HUES48 (cell line): ENCODE measurements around the gene ZNF429.
"Not testable (repeated sequence)": the region's sequence is repeated elsewhere in the genome, so short reads cannot be mapped to it uniquely, and the experiment has no call there.

Experiments used
- H3K27ac ChIP-seq: one replicate; pipeline ENCODE4 v1.7.0; 2013; ENCODE audit warnings: low read depth, low read length, inconsistent platforms
- H3K27me3 ChIP-seq: 2 replicates; pipeline ENCODE4 v1.6.1; 2013; ENCODE audit warnings: mild to moderate bottlenecking, low read length; ENCODE audit not compliant: control insufficient read depth, insufficient read depth
- H3K36me3 ChIP-seq: 2 replicates; pipeline ENCODE4 v1.6.1; 2013; ENCODE audit warnings: low read length; ENCODE audit not compliant: control insufficient read depth, insufficient read depth
- H3K4me1 ChIP-seq: 2 replicates; pipeline ENCODE4 v1.6.1; 2013; ENCODE audit warnings: mild to moderate bottlenecking, low read length; ENCODE audit not compliant: control insufficient read depth, insufficient read depth
- H3K4me3 ChIP-seq: 2 replicates; pipeline ENCODE4 v1.5.1; 2013; ENCODE audit warnings: mild to moderate bottlenecking, low read depth, low read length
- H3K9ac ChIP-seq: 2 replicates; pipeline ENCODE4 v1.6.1; 2013; ENCODE audit warnings: mild to moderate bottlenecking, low read depth, low read length, moderate library complexity
- H3K9me3 ChIP-seq: 2 replicates; pipeline ENCODE4 v1.6.1; 2013; ENCODE audit warnings: low read length; ENCODE audit not compliant: control insufficient read depth, insufficient read depth

Gene ZNF429

GRCh38 chr19:21483589-21484170 lies 21.7 kb upstream of the ZNF429 start:
- Histone ChIP-seq H3K9ac (no peak overlapping the region), H3K27me3 (no peaks in the 10 kb centered on the region), H3K36me3 (peaks cover 7% of the 10 kb centered on the region; the same call in 1 of the 2 replicates), H3K4me1 (no peaks in the 10 kb centered on the region), H3K27ac (no peak overlapping the region), H3K4me3 (no peak overlapping the region), H3K9me3 (peaks cover 21% of the 10 kb centered on the region)

- peaks cover 23% of the 10 kb centered on the region for H3K9me3 ChIP-seq
- H3K27me3 ChIP-seq = no peaks in the 10 kb centered on the region
- H3K36me3 ChIP-seq = peaks cover 8% of the 10 kb centered on the region; the same call in 1 of the 2 replicates
These were observed 20.8 kb upstream of the ZNF429 start for GRCh38 chr19:21484631-21485030.

GRCh38 chr19:21485926-21486325 lies 19.5 kb upstream of the ZNF429 start:
- H3K36me3 ChIP-seq = peaks cover 20% of the 10 kb centered on the region
- no peak overlapping the region for H3K9ac ChIP-seq
- H3K4me1 ChIP-seq = no peaks in the 10 kb centered on the region
- no peak overlapping the region for H3K27ac ChIP-seq
- H3K9me3 ChIP-seq = peaks cover 33% of the 10 kb centered on the region
- no peak overlapping the region for H3K4me3 ChIP-seq
- no peaks in the 10 kb centered on the region for H3K27me3 ChIP-seq

More at GRCh38 chr19:21484631-21485030, 20.8 kb upstream of the ZNF429 start:
- H3K9ac ChIP-seq = no peak overlapping the region
- no peak overlapping the region for H3K4me3 ChIP-seq
- H3K27ac ChIP-seq = no peak overlapping the region
- H3K4me1 ChIP-seq = no peaks in the 10 kb centered on the region

GRCh38 chr19:21487969-21488368 lies 17.4 kb upstream of the ZNF429 start:
- no peak overlapping the region for H3K27ac ChIP-seq
- peaks cover 33% of the 10 kb centered on the region for H3K9me3 ChIP-seq
- no peaks in the 10 kb centered on the region for H3K27me3 ChIP-seq
- peaks cover 33% of the 10 kb centered on the region for H3K36me3 ChIP-seq
- no peaks in the 10 kb centered on the region for H3K4me1 ChIP-seq
- H3K9ac ChIP-seq = no peak overlapping the region
- H3K4me3 ChIP-seq = no peak overlapping the region

GRCh38 chr19:21491146-21491545 lies 14.3 kb upstream of the ZNF429 start:
- no peak overlapping the region for H3K9ac ChIP-seq
- H3K36me3 ChIP-seq = peaks cover 52% of the 10 kb centered on the region
- H3K4me3 ChIP-seq = no peak overlapping the region
- no peak overlapping the region for H3K27ac ChIP-seq
- H3K27me3 ChIP-seq = no peaks in the 10 kb centered on the region
- H3K4me1 ChIP-seq = no peaks in the 10 kb centered on the region
- H3K9me3 ChIP-seq = peaks cover 27% of the 10 kb centered on the region

GRCh38 chr19:21492947-21493906 lies 12.2 kb upstream of the ZNF429 start:
- Histone ChIP-seq H3K4me3 (no peak overlapping the region), H3K4me1 (no peaks in the 10 kb centered on the region), H3K36me3 (peaks cover 64% of the 10 kb centered on the region)

GRCh38 chr19:21496876-21497275 lies 8.5 kb upstream of the ZNF429 start:
- Histone ChIP-seq H3K36me3 (peaks cover 51% of the 10 kb centered on the region), H3K27ac (no peak overlapping the region), H3K4me3 (no peak overlapping the region), H3K9ac (no peak overlapping the region), H3K4me1 (no peaks in the 10 kb centered on the region), H3K27me3 (no peaks in the 10 kb centered on the region), H3K9me3 (peaks cover 21% of the 10 kb centered on the region)

More at GRCh38 chr19:21492947-21493906, 12.2 kb upstream of the ZNF429 start:
- Histone ChIP-seq H3K27ac (no peak overlapping the region), H3K9me3 (peaks cover 29% of the 10 kb centered on the region), H3K27me3 (no peaks in the 10 kb centered on the region), H3K9ac (no peak overlapping the region)

GRCh38 chr19:21498651-21499050 lies 6.8 kb upstream of the ZNF429 start:
- Histone ChIP-seq H3K27ac (no peak overlapping the region), H3K36me3 (peaks cover 38% of the 10 kb centered on the region), H3K9me3 (peaks cover 16% of the 10 kb centered on the region), H3K4me3 (no peak overlapping the region), H3K9ac (no peak overlapping the region), H3K27me3 (no peaks in the 10 kb centered on the region), H3K4me1 (no peaks in the 10 kb centered on the region)

- Histone ChIP-seq H3K4me1 (no peaks in the 10 kb centered on the region), H3K4me3 (no peak overlapping the region), H3K36me3 (peaks cover 13% of the 10 kb centered on the region; the same call in 1 of the 2 replicates), H3K27me3 (no peaks in the 10 kb centered on the region), H3K9ac (no peak overlapping the region), H3K27ac (no peak overlapping the region), H3K9me3 (peaks cover 15% of the 10 kb centered on the region)
These were observed 2.8 kb downstream of the ZNF429 start for GRCh38 chr19:21508198-21508597.

GRCh38 chr19:21511058-21511457 lies 5.7 kb downstream of the ZNF429 start:
- not testable (repeated sequence) for H3K9ac ChIP-seq, H3K4me3 ChIP-seq, H3K4me1 ChIP-seq, H3K27ac ChIP-seq, H3K27me3 ChIP-seq
- peaks cover 13% of the 10 kb centered on the region; the same call in 1 of the 2 replicates for H3K36me3 ChIP-seq
- peaks cover 15% of the 10 kb centered on the region for H3K9me3 ChIP-seq

GRCh38 chr19:21512609-21513008 lies 7.2 kb downstream of the ZNF429 start:
- H3K9ac ChIP-seq, H3K4me1 ChIP-seq, H3K4me3 ChIP-seq, H3K27me3 ChIP-seq, H3K36me3 ChIP-seq, H3K27ac ChIP-seq: not testable (repeated sequence)
- peaks cover 15% of the 10 kb centered on the region for H3K9me3 ChIP-seq
